GF-D8 (cell line): ENCODE data around the gene RC3H1.
"Not testable (repeated sequence)": the region's sequence is repeated elsewhere in the genome, so short reads cannot be mapped to it uniquely, and the experiment has no call there.

Source experiments
- DNase-seq: peaks from one replicate; lab custom pipeline; 2025; lab: John Stamatoyannopoulos, UW

The RC3H1 gene

GRCh38 chr1:173954179-173954578 lies 68.0 kb downstream of the RC3H1 start:
- no peak for DNase-seq

- no peak for DNase-seq
Observed at GRCh38 chr1:173948594-173948993, 73.6 kb downstream of the RC3H1 start.

- no peak for DNase-seq
Observed at GRCh38 chr1:173946380-173946921, 75.7 kb downstream of the RC3H1 start.

GRCh38 chr1:173937062-173937461 lies 85.1 kb downstream of the RC3H1 start:
- no peak for DNase-seq

- DNase-seq, result no peak
Observed at GRCh38 chr1:173934440-173934839, 87.7 kb downstream of the RC3H1 start.

GRCh38 chr1:173930541-173930940 lies 91.6 kb downstream of the RC3H1 start:
- not testable (repeated sequence) for DNase-seq

- DNase-seq, result no peak
Observed at GRCh38 chr1:173925306-173926242, 96.6 kb downstream of the RC3H1 start.

- no peak for DNase-seq
Observed at GRCh38 chr1:173920861-173921260, 101.3 kb downstream of the RC3H1 start.

- no peak for DNase-seq
Observed at GRCh38 chr1:173917635-173918493, 104.3 kb downstream of the RC3H1 start.

GRCh38 chr1:173917149-173917548 lies 105.0 kb downstream of the RC3H1 start, which contains the start of gene SERPINC1:
TSS of gene SERPINC1 (minus strand) at chr1:173917327. CDS start at chr1:173917259, 68 bp downstream.
- no peak for DNase-seq

GRCh38 chr1:173916667-173917066 lies 105.5 kb downstream of the RC3H1 start:
- no peak for DNase-seq

GRCh38 chr1:173915596-173915995 lies 106.6 kb downstream of the RC3H1 start:
- no peak for DNase-seq

GRCh38 chr1:173914366-173914871 lies 107.7 kb downstream of the RC3H1 start:
- DNase-seq, result no peak

- DNase-seq, result no peak
Observed at GRCh38 chr1:173913111-173913510, 109.0 kb downstream of the RC3H1 start.

GRCh38 chr1:173903827-173904531 lies 118.2 kb downstream of the RC3H1 start:
- no peak for DNase-seq

GRCh38 chr1:173900992-173901391 lies 121.2 kb downstream of the RC3H1 start:
- DNase-seq, result no peak

- DNase-seq, result no peak
Observed at GRCh38 chr1:173900427-173900826, 121.7 kb downstream of the RC3H1 start.

GRCh38 chr1:173894189-173894588 lies 128.0 kb downstream of the RC3H1 start:
- no peak for DNase-seq

GRCh38 chr1:173893611-173894010 lies 128.5 kb downstream of the RC3H1 start:
- no peak for DNase-seq

GRCh38 chr1:173889885-173890284 lies 132.3 kb downstream of the RC3H1 start:
- DNase-seq, result no peak

- DNase-seq, result no peak
Observed at GRCh38 chr1:173888749-173889148, 133.4 kb downstream of the RC3H1 start.

- no peak for DNase-seq
Observed at GRCh38 chr1:173887627-173888026, 134.5 kb downstream of the RC3H1 start.
